Esophagus muscularis mucosa (tissue), 4 donors: ENCODE measurements around the gene AUTS2. TPM values are rescaled to one million over a fixed set of nuclear protein-coding genes. Genes with fewer than 3 reads are reported as not detected.

Experiments
- DNase-seq: peaks from one replicate; pipeline ENCODE4 v3.0.0-alpha.2; 2017; ENCODE audit errors: extremely low spot score
- H3K27ac ChIP-seq, 4 donors: fragments of 200-600 bp; sonication (generic); replicated peaks in 1 of 4; 1 replicate in 3 of 4; 2 replicates in 1 of 4; pipeline ENCODE4 v1.5.1; 2016 to 2019; ENCODE audit warnings: mild to moderate bottlenecking in 1 of 4
- H3K27me3 ChIP-seq, 4 donors: fragments of 200-600 bp; sonication (generic); one replicate each; pipeline versions ENCODE4 v1.5.1 to v1.6.0; 2016 to 2019
- H3K36me3 ChIP-seq, 4 donors: fragments of 200-600 bp; sonication (generic); one replicate each; pipeline ENCODE4 v1.5.1; 2016 to 2019
- H3K4me1 ChIP-seq, 4 donors: fragments of 200-600 bp; sonication (generic); one replicate each; pipeline ENCODE4 v1.5.1; 2016 to 2019
- H3K4me3 ChIP-seq, 4 donors: fragments of 200-600 bp; sonication (generic); 1 replicate in 2 of 4; 2 replicates in 2 of 4; pipeline ENCODE4 v1.5.1; 2016 to 2019; ENCODE audit warnings: mild to moderate bottlenecking in 4 of 4, moderate library complexity in 1 of 4
- H3K9me3 ChIP-seq, 4 donors: fragments of 200-600 bp; sonication (generic); 1 replicate in 3 of 4; 2 replicates in 1 of 4; pipeline ENCODE4 v1.5.1; 2016 to 2019
- CTCF ChIP-seq, 3 experiments: fragments of 200-600 bp in 2 of 3; fragments of 450-650 bp in 1 of 3; sonication (generic) in 2 of 3; IDR thresholded peaks; one replicate each; pipeline ENCODE4 v1.5.1; 2017 to 2019; ENCODE audit warnings: antibody characterized with exemption in 3 of 3, mild to moderate bottlenecking in 2 of 3, moderate library complexity in 1 of 3
- EP300 ChIP-seq: sonication (generic); formaldehyde crosslinking; IDR thresholded peaks from one replicate; pipeline ENCODE4 v1.6.1; 2017; ENCODE audit warnings: antibody characterized with exemption
- POLR2A ChIP-seq: fragments of 450-650 bp; IDR thresholded peaks from one replicate; pipeline ENCODE4 v1.6.1; 2017; ENCODE audit warnings: antibody characterized with exemption, moderate library complexity, mild to moderate bottlenecking, low read depth
- POLR2AphosphoS5 ChIP-seq, 2 donors: sonication (generic); formaldehyde crosslinking; IDR thresholded peaks; one replicate each; pipeline ENCODE4 v1.6.1; 2017; ENCODE audit warnings: antibody characterized with exemption in 2 of 2
- WGBS: methylation state at CpG from one replicate; pipeline ENCODE4 v1.1.5; 2018; 5-methylcytosine and 5-hydroxymethylcytosine counted together
- intact Hi-C: fragments of 100-400 bp; cut with DNase I; formaldehyde crosslinking; loops from one replicate; pipeline ENCODE4 v1.15.1; 2023
- total RNA-seq, 4 donors: library from RNA; depleted of rRNA; stranded (reverse); fragments of >200 nt; gene quantifications; one replicate each; pipeline versions ENCODE4 v1.1.0 to v1.2.1, GENCODE V29; 2016

AUTS2 gene
- total RNA-seq, 4 donors from 2014 or later: 18.5 to 44.9 (median 34.2) TPM

GRCh38 chr7:70294211-70294911, 696.1 kb downstream of the AUTS2 start:
- H3K4me3 ChIP-seq: no peak overlapping the region
- WGBS: 88% methylated on average over 9 of the region's 9 CpGs
- H3K27ac ChIP-seq: no peak overlapping the region
- no peaks in the 10 kb centered on the region for H3K4me1 ChIP-seq
- no peaks in the 10 kb centered on the region for H3K9me3 ChIP-seq
- no peaks in the 10 kb centered on the region for H3K36me3 ChIP-seq
- TF ChIP-seq EP300 (no peak), CTCF (IDR thresholded peaks at IDR 0.05) (no peak), POLR2AphosphoS5 (IDR thresholded peaks at IDR 0.05) (no peak), POLR2A (no peak)
- DNase-seq: no peak
- intact Hi-C loops: no loop called here
- no peaks in the 10 kb centered on the region for H3K27me3 ChIP-seq

- H3K4me3 ChIP-seq: no peak overlapping the region
- intact Hi-C loops: no loop called here
- no peaks in the 10 kb centered on the region for H3K9me3 ChIP-seq
- TF ChIP-seq CTCF (IDR thresholded peaks at IDR 0.05) (no peak), POLR2A (no peak), POLR2AphosphoS5 (IDR thresholded peaks at IDR 0.05) (no peak), EP300 (no peak)
- no peak overlapping the region for H3K27ac ChIP-seq
- WGBS: 80% methylated on average over 6 of the region's 6 CpGs
- no peak for DNase-seq
- H3K4me1 ChIP-seq: no peaks in the 10 kb centered on the region
- H3K36me3 ChIP-seq: no peaks in the 10 kb centered on the region
- H3K27me3 ChIP-seq: no peaks in the 10 kb centered on the region
Observed at GRCh38 chr7:70298780-70299471, 700.7 kb downstream of the AUTS2 start.

GRCh38 chr7:70299472-70299807, 701.2 kb downstream of the AUTS2 start:
- no peaks in the 10 kb centered on the region for H3K36me3 ChIP-seq
- TF ChIP-seq EP300 (no peak), POLR2AphosphoS5 (IDR thresholded peaks at IDR 0.05) (no peak), CTCF (IDR thresholded peaks at IDR 0.05) (no peak), POLR2A (no peak)
- H3K4me3 ChIP-seq: no peak overlapping the region
- no peaks in the 10 kb centered on the region for H3K9me3 ChIP-seq
- WGBS: 93% methylated on average over 4 of the region's 4 CpGs
- H3K4me1 ChIP-seq: no peaks in the 10 kb centered on the region
- intact Hi-C loops: no loop called here
- no peak for DNase-seq
- H3K27me3 ChIP-seq: no peaks in the 10 kb centered on the region
- H3K27ac ChIP-seq: no peak overlapping the region

GRCh38 chr7:70301673-70302185, 703.5 kb downstream of the AUTS2 start:
- WGBS: 94% methylated on average over 6 of the region's 6 CpGs
- H3K27ac ChIP-seq: no peak overlapping the region
- no peak overlapping the region for H3K4me3 ChIP-seq
- H3K36me3 ChIP-seq: no peaks in the 10 kb centered on the region
- no peaks in the 10 kb centered on the region for H3K27me3 ChIP-seq
- H3K4me1 ChIP-seq: peaks cover 0 to 5% (median 0%) of the 10 kb centered on the region in 4 donors
- TF ChIP-seq CTCF (IDR thresholded peaks at IDR 0.05): no peak
- no peak for TF ChIP-seq POLR2AphosphoS5 (IDR thresholded peaks at IDR 0.05)
- no peak for TF ChIP-seq POLR2A
- TF ChIP-seq EP300: no peak
- DNase-seq: no peak
- H3K9me3 ChIP-seq: no peaks in the 10 kb centered on the region
- intact Hi-C loops: no loop called here
